HG02588 (cell line): ENCODE results near the gene IL20RA.

Source experiments
- ATAC-seq: cut with Tn5 transposase; IDR thresholded peaks from one replicate; pipeline ENCODE4 v1.9.1; 2021; ENCODE audit warnings: mild to moderate bottlenecking, moderate library complexity; ENCODE audit not compliant: unreplicated experiment

IL20RA gene

DNA sequence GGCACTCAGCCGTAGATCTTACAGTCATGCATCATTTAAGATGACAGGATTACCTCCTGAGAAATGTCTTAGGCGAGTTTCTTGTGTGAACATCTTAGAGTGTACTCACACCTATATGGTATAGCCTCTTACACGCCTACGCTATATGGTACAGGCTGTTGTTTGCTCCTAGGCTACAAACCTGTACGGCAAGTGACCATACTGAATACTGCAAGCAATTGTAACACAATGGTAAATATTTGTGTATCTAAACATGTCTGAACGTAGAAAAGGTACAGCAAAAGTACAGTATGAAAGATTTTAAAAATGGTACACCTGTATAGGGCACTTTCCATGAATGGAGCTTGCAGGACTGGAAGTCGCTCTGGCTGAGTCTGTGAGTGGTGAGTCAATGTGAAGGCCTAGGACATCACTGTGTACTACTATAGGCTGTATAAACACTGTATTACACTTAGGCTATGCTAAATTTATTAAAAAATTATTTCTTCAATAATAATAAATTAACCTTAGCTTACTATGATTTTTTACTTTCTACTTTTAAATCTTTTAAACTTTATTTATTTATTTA lies 541 bp upstream of the IL20RA start:
- no peak for ATAC-seq

DNA sequence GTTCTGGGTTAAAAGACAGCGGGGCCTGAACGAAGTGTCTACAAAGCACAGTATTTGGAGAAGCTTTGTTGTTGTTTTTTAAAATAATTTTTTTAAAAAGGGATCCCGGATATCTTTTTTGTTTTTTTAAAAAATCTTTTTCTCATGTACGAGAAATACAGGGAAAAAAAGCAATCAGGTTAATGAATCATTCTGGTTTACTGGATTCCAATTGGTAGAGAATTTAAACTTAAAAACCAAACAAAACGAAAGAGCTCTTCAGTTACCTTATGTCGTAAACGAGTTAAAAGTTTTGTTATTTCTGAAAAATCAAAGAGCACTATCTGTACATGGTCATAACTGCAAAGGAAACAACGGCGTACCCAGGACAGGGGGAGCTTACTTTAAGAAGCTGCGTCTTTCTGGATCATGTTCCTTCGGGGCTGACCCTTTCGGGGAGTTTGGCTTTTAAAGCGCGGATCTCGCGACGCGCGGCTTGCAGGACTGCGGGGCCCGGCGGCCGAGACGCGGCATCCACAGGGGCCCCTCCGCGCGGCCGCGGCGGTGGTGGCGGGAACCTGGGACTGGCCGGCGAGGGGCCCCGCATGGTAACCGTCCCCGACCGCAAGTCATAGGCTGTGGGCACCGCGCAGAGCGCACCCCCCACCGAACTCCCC lies 927 bp downstream of the IL20RA start:
- peak; percentile 30 for ATAC-seq

DNA sequence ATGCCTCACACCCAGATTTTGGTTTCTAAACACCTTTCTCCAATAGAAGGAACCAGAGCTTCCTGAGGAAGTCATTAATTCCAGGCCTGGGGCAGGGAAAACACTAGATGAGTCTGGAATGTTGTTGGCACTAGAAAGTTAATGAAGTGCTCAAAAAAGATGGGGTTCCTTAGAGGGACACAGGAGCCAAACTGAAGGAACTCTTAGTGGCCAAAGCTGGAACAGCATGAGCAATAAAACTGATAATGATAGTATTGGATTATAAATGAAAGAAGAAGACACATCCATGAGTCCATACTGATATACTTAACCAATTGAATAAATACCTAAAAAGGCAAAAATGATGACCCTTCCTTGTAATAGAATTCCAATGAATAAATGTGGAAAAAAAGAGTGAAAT lies 4.4 kb downstream of the IL20RA start:
- no peak for ATAC-seq

DNA sequence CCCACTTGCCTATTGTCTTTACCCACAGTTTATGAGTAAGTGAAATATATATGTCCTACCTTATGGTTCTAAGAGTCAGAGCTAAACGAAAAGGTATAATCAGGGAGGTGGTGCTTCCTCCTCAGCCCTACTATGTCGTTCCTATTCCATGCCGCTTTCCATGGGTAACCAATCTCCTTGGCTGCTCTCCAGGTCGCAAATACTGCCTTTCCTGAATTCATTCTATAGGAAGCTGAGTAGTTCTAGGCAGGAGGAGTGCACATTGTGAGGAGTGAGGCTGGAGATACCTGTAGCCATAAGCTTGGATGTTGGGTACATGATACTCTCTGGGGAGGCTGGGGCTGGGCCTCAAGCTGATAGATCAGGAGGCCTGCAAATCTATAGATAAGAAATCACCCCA lies 5.8 kb downstream of the IL20RA start:
- no peak for ATAC-seq

DNA sequence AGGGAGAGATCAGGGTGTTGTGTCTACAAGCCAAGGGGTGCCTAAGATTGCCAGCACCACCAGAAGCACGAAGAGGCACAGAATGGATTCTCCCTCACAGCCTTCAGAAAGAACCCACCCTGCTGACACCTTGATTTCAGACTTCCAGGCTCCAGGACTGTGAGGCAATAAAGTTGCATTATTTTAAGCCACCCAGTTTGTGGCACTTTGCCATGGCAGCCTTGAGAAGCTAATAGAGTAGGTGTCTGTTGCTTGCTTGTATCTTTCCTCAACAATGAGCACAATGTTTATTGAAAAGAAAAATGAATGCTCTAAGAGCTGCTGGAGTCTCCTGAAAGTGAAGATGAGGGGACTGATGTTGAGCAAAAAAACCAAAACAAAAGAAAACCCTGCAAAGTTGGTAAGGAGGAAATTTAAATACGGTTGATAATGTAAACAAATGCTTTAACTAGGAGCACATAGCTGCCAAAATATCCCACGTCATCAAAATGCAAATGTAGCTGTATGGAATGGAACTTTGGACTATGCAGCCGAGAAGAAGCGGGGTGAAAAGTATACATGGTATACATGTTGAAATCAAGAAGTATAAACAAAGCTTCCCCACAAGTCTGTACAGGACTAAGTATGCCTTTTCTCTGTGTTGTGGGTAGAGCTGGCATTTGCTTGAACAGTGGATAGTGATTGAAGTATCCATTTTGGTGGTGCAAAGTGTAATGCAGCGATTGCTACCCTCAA lies 8.0 kb downstream of the IL20RA start:
- no peak for ATAC-seq

DNA sequence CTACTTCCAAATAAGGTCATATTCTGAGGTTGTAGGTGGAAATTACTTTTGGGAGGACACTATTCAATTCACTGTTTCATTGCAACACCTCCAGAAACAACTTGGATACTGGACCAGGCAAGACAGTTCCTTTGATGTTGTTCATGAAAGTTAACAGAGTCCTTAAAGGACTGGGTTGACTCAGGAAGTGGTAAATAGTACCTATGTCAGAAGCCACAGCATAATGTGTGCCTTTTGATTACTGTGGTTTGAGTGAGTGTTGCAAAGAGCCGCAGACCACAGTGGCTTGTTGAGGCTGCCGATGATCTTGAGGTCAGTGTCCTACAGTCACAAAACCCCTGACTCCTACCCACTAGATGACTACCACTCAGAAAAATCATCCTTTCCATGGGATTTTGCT lies 10.9 kb downstream of the IL20RA start:
- peak; percentile 93 for ATAC-seq

DNA sequence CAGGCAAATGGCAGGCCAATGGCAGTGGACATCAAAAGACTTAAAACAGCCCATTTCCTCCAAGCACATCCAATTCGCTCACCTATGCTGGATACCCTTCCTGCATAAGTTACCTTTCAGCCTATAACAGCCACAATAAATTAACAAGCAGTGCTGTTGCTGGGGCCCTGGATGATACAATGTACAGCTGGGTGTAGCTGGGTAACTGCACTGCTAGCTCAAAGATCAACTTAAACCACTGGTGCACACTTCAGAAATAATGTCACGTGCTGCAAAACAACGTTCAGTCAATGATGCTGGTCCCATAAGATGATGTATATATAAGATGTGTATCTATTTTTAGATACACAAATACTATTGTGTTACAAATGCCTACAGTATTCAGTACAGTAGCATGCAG lies 13.6 kb downstream of the IL20RA start:
- ATAC-seq = no peak

DNA sequence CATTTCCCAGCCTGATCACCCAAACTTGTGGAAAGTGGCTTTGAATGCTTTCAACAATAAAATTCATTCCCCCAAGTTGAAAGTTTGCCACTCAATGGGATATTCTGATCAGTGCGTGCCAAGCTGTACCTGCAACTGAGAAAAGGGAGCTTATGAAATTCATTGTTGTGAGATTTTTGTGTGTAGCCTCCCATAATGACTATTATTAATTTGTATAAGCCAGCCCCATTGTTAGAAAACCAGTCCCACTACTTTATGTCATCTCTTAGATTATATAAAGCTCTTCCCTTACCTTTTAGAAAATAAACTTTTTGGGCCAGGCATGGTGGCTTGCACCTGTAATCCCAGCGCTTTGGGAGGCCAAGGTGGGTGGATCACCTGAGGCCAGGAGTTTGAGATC lies 15.9 kb downstream of the IL20RA start:
- no peak for ATAC-seq

DNA sequence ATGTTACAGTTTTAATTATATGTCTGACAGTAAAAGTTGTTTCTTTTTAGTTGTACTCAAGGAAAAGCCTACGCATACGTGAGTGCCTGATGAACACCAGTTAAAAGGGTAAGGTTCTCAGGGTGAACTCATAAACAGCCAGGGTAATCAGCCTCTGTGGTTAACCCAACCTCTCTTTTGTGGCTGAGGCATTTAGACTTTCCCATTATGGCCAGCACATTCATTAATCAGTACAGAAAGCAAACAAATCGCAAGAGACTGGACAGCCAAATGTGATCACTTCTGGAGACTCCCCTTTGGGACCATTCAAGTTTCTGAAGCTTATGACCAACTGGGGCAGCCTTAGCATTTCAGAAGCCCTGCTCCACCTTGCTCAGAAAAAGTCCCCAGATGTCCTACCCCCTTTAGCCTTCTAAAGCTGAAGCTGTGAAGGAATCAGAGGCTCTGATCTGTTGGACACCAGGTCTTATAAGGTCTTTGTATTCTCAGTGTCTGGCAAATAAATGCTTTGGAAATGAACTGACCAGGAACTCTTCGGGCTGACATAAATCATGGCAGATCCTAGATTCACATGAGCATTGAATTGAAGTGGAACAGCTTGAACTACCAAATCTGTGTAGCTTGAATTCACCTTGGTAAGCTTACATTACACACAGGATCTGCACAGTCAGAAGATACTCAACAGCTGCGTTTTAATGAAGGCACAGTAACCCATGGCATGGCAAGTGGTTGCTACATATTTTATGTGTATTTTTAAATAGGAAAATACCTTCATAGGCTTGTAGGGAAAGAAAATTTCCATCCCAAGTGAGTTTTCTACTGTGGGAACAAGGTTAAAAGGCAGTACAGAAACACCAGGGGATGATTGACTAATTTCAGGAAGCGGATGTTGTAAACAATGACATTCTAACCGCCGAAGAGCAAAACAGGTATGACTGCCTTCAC lies 18.7 kb downstream of the IL20RA start:
- ATAC-seq = no peak

DNA sequence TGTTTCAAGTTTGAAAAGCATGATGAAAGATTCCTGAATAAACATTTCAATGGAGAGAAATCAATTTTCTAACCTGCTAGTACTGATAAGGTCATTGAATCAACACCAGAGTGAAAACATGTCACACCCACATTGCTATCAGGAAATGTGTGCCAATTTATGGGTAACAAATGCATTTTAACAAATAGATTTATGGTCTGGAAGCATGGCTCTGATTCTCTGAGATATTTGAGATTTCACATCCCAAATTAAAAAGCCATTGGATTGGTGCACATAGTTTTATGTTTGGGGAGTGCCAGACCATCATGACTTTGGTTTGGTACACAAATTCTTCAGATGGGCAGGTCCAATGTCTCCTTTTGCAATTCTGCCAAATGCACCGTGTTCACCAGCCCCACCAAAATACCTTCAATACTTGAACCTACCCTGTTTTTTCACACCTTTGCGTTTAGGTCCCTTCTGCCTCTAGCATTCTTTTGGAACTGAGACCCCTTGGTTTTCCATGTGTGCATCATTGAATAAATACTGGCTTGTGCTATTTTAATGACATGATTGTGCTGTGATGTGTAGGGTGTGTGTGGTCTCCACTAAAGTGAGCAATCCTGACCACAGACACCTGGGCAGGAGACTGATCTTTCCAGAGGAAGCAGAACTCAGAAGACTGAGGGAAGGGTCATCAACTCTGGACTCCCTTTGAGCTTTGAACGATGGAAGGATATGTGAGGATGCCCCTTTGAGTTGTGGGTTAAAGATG lies 20.4 kb downstream of the IL20RA start:
- ATAC-seq = no peak

DNA sequence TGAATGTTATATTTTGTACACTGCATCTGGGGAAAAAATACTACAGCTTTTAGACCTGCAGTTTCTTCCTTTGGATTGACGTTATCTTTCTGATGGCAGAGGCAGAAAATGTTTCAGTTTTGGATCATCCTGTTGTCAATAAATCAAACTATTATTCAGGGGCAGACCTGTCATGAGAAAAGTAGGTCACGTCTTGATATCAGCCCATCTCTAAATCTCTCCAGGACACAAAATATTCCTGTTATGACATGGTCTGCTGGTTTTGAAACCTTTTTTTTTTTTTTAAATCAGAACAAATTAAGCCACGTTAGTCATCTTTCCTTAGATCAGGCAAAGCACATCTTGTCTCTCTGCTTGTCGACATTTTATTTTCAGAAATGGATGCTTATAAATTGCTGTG lies 24.0 kb downstream of the IL20RA start:
- no peak for ATAC-seq

DNA sequence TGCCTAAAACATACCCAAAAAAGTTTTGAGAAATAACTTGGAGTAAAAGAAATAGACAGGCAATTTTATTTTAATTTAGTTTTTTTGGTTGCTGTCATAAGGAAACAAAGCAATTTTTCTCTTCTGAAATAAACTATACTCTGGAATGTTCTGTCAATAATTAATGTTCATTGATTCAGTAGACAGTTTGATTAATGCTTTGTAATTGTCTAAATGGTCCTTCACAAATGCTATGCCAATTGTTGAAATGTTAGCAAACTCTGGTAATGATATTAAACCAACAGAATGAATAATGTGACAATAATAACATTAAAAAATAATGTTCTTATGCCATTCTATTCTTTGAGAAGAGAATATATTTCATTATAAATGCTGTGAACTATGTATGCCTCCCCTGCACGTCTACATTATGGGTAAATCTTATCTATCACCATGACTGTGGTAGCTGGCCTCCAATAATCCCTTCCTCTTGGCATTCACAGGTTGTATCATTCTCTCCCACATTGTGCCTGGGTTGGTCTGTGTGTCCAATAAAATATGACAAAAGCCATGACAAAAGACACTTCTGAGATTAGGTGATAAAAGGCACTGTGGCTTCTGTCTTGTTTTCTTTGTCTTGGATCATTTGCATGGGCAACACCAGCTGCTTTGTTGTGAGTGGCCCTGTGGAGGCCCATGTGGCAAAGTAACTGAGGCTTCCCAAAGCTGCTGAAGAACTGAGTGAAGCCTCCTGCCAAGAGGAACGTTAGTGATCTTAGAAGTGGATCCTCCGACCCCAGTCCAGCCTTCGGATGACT lies 25.1 kb downstream of the IL20RA start:
- ATAC-seq = no peak

DNA sequence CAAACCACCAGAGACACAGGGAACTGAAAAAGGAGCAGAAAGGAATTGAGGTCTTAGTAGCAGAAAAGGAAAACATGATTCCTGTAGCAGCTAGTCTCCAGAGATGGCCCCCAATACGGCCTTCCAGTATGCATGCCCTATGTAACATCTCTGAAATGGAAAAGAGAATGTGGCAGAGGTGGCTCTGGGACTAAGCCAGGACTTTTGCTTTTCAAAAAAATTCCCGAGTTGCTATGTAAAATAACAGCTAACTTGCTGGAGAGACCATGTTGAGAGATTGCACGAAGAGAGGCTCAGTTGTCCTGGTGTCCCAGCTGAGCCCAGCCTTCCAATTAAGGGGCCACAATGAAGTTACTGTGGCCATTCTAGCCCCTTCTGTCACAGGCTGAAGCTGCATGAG lies 27.7 kb downstream of the IL20RA start:
- ATAC-seq = no peak

DNA sequence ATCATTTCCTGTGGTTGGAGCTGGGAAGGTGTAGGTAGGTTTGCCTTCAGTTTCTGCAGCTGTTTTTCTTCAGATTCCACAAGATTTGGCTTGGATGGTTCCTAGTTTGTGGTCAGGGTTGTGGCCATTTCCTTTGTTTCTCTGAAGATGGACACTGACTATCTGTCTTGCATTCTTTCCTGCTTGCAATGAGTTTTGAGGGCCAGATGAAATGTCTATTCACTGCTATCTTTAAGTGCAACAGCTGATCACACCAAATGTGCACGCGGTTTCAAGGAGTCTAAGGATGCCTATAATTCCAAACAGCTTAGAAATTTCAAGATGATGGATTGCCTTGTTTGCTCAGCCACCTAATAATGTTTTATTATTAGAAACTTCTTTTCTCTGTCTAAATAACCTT lies 28.4 kb downstream of the IL20RA start:
- no peak for ATAC-seq

DNA sequence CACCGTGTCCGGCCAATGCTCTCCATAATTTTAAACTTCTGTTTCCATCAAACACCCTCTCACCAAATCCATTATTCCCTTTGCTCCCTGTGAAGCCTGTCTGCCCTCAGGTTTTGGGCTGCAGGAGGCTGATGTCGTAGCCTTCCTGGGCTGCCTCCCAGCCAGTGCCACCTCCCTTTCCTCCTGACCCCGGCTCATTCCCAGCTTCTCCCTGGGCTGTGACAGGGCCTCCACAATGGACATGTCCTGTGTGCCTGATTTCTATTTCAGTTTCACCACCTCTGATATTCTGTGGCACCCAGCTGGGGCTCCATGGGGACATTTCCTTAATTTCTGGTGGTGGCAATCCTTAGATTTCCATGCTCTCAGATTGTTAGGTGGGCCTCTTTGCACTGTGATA lies 28.8 kb downstream of the IL20RA start:
- ATAC-seq = no peak

DNA sequence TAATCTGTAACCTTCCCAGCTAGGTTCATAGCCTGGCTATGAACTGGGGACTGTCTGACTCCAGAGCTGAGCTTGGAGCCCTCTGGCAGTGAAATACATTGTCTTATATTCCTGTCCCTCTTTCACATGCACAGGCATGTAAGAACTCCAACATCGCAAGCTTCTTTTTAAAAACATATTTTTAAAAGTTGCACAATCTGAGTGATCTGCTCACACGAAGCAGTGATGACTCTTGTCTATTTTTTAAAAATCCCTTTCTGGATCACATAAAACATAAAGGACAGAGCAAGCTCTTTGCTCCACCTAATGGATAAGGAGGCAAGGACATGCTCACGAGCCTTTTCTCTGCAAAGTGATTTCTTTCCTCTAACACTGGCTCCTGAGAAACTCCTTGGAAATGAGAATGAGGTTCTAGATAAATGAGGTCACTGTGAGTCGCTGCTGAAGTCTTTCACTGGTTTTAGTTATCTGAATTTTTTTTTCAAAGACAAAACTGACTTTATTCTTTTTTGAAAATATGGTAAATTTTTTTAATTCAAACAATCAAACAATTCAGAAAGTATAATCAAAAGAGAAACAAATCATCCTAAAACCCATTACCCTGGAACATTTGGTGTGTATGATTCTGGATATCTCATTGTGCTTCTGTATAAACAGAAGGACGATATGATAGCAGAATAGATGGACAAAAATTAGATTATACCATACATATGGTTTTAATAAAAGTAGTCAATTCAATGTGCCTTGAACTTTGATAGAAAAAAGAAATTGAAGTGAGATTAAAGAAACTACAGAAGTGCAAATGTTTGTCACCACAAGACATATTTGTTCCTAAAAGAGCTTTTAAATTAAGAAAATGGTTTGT lies 30.8 kb downstream of the IL20RA start:
- no peak for ATAC-seq

DNA sequence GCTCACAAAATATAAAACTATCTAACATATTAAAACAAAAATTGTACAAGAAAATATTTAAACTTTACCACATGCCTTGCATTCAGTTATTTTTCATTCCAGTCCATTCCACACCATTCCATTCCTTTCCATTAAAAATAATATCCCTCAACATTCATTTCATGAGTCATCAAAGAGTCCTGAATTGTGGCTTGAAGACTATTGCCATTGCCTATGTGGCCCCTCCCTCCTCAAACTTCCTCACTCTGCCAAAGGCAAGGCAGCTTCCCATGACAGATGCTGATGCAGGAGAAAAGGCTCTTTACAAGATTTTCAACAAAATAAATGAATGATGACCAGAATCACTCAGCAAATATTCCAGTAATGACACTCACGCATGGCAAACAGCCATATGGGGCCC lies 31.7 kb downstream of the IL20RA start:
- no peak for ATAC-seq

DNA sequence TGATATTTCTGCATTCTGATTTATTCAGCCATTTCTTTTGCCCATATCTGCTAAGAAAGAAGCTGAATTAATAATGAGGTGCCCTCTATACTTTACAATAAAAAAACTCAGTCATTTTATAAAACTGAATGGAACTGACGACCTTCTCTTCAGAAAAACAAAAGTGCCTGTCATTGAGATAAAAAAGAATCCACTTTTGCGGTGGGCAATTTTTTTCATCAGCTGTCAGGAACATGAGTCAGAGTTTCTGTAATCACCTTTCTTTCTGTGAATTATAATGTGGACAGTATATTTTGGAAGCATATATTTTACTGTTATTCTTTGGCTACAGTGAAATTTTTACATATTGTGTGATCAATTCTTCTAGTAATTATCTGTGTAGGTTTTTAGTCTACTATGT lies 33.4 kb downstream of the IL20RA start:
- no peak for ATAC-seq

DNA sequence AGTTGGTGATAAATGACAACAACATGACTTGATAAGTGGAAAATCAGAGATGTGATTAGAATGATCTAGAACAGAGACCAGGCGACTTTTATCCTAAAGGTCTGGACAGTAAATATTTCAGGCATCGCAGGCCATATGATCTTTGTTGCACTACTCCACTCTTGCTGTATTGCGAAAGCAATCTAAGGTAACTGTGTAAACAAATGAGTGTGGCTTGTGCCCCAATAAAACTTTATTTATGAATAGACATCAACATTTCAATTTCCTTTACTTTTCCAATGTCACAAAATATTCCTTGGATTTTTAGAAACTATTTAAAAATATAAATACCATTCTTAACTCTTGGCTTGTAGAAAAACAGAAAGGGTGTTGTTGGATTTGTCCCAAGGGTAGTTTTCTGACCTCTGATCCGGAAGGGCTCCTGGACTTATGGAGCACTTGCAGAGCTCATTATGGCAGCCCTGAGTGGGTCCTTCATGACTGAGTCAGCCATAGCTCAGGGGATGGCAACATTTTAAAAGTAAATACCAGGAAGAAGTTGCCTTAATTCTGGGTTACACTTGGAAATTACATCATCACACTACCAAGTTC lies 34.5 kb downstream of the IL20RA start:
- ATAC-seq = no peak
